SU-DHL-6 (cell line): ENCODE measurements around the gene ACAA2.

Experiments
- H2AFZ ChIP-seq: fragments of 200-600 bp; sonication (generic); 2 replicates; pipeline ENCODE4 v1.6.1; 2014; ENCODE audit warnings: low read depth, mild to moderate bottlenecking, moderate library complexity, mixed read lengths, antibody characterized with exemption, low read length; ENCODE audit not compliant: severe bottlenecking
- H3F3A ChIP-seq: fragments of 200-600 bp; shearing (Covaris generic); 2 replicates; pipeline ENCODE4 v1.6.0; 2016; ENCODE audit warnings: antibody characterized with exemption, mild to moderate bottlenecking; ENCODE audit not compliant: insufficient read depth
- H3K27ac ChIP-seq: fragments of 200-600 bp; sonication (generic); 2 replicates; pipeline ENCODE4 v1.5.1; 2016; ENCODE audit warnings: low read depth, mild to moderate bottlenecking, low read length, moderate library complexity, mixed read lengths
- H3K27me3 ChIP-seq: fragments of 200-600 bp; sonication (generic), shearing (Covaris generic); 2 replicates; pipeline ENCODE4 v1.6.0; 2014; ENCODE audit warnings: mild to moderate bottlenecking, low read length
- H3K36me3 ChIP-seq: fragments of 200-600 bp; sonication (generic); 2 replicates; pipeline ENCODE4 v1.6.1; 2014; ENCODE audit warnings: mild to moderate bottlenecking, low read length, mixed read lengths
- H3K4me2 ChIP-seq: fragments of 300-600, 200-600 bp; shearing (Covaris generic), sonication (generic); 2 replicates; pipeline ENCODE4 v1.6.0; 2014; ENCODE audit warnings: low read length, low read depth, mild to moderate bottlenecking; ENCODE audit not compliant: poor library complexity, severe bottlenecking
- H3K4me3 ChIP-seq: fragments of 200-600 bp; sonication (generic); 2 replicates; pipeline ENCODE4 v1.5.1; 2014; ENCODE audit warnings: antibody characterized with exemption, low read length, mild to moderate bottlenecking, mixed read lengths; ENCODE audit not compliant: insufficient read depth, poor library complexity, severe bottlenecking
- H3K79me2 ChIP-seq: fragments of 200-600 bp; sonication (generic); 2 replicates; pipeline ENCODE4 v1.6.1; 2014; ENCODE audit warnings: mild to moderate bottlenecking, low read length, moderate library complexity; ENCODE audit not compliant: insufficient read depth
- H3K9ac ChIP-seq: fragments of 200-600 bp; sonication (generic); 2 replicates; pipeline ENCODE4 v1.7.0; 2014; ENCODE audit warnings: mild to moderate bottlenecking, low read length
- H3K9me2 ChIP-seq: fragments of 200-600 bp; sonication (generic); replicated peaks from 2 replicates; pipeline ENCODE4 v1.6.1; 2014; ENCODE audit warnings: low read length; ENCODE audit not compliant: insufficient read depth
- H3K9me3 ChIP-seq: fragments of 200-600 bp; sonication (generic); 2 replicates; pipeline ENCODE4 v1.6.1; 2014; ENCODE audit warnings: low read length, mixed read lengths; ENCODE audit not compliant: insufficient read depth
- H4K20me1 ChIP-seq: fragments of 200-600 bp; sonication (generic); 2 replicates; pipeline ENCODE4 v1.6.1; 2014; ENCODE audit warnings: low read depth, mild to moderate bottlenecking, antibody characterized with exemption, low read length, moderate library complexity, mixed read lengths
- EZH2phosphoT487 ChIP-seq: fragments of 200-600 bp; sonication (generic), shearing (Covaris generic); conservative IDR thresholded peaks from 2 replicates; pipeline ENCODE4 v1.6.1; 2018; ENCODE audit warnings: mild to moderate bottlenecking, antibody characterized with exemption, low read length, moderate library complexity, mixed read lengths
- TF ChIP-seq, protein P1 (sequence below): fragments of 200-600 bp; sonication (generic); IDR thresholded peaks from one replicate; pipeline ENCODE4 v1.5.1; 2017; ENCODE audit warnings: antibody characterized with exemption, mild to moderate bottlenecking, low read length, moderate library complexity; ENCODE audit not compliant: insufficient read depth, poor library complexity, severe bottlenecking

The ACAA2 gene

DNA sequence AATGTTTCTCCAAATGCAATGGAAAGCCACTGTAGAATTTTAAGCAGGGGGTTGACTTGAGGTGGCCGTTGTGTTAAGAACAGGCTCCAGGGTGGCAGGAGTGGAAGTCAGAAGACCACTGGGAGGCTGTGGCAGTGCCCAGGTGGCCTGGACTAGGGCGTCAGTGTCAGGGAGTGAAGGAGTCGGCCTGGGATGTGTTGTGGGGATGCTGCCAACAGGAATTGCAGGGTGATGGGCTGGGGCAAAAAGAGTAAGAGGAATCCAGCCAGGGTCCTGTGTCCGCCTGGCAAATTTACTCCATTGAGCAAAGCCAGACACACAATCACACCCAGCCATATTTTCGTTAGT is 55.1 kb downstream of the ACAA2 start:
- H3K9me2 ChIP-seq: no peaks in the 10 kb centered on the region
- H3K4me2 ChIP-seq: no peak overlapping the region
- no peaks in the 10 kb centered on the region for H3K79me2 ChIP-seq
- H4K20me1 ChIP-seq: no peaks in the 10 kb centered on the region
- H2AFZ ChIP-seq: no peak overlapping the region
- H3K27ac ChIP-seq: no peak overlapping the region
- H3K9ac ChIP-seq: no peak overlapping the region
- no peaks in the 10 kb centered on the region for H3F3A ChIP-seq
- H3K4me3 ChIP-seq: no peak overlapping the region
- H3K9me3 ChIP-seq: peaks cover 7% of the 10 kb centered on the region; the same call in 1 of the 2 replicates
- TF ChIP-seq, protein P1, sequence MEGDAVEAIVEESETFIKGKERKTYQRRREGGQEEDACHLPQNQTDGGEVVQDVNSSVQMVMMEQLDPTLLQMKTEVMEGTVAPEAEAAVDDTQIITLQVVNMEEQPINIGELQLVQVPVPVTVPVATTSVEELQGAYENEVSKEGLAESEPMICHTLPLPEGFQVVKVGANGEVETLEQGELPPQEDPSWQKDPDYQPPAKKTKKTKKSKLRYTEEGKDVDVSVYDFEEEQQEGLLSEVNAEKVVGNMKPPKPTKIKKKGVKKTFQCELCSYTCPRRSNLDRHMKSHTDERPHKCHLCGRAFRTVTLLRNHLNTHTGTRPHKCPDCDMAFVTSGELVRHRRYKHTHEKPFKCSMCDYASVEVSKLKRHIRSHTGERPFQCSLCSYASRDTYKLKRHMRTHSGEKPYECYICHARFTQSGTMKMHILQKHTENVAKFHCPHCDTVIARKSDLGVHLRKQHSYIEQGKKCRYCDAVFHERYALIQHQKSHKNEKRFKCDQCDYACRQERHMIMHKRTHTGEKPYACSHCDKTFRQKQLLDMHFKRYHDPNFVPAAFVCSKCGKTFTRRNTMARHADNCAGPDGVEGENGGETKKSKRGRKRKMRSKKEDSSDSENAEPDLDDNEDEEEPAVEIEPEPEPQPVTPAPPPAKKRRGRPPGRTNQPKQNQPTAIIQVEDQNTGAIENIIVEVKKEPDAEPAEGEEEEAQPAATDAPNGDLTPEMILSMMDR: no peak
- no peak for TF ChIP-seq EZH2phosphoT487
- H3K27me3 ChIP-seq: no peaks in the 10 kb centered on the region
- H3K36me3 ChIP-seq: no peaks in the 10 kb centered on the region

DNA sequence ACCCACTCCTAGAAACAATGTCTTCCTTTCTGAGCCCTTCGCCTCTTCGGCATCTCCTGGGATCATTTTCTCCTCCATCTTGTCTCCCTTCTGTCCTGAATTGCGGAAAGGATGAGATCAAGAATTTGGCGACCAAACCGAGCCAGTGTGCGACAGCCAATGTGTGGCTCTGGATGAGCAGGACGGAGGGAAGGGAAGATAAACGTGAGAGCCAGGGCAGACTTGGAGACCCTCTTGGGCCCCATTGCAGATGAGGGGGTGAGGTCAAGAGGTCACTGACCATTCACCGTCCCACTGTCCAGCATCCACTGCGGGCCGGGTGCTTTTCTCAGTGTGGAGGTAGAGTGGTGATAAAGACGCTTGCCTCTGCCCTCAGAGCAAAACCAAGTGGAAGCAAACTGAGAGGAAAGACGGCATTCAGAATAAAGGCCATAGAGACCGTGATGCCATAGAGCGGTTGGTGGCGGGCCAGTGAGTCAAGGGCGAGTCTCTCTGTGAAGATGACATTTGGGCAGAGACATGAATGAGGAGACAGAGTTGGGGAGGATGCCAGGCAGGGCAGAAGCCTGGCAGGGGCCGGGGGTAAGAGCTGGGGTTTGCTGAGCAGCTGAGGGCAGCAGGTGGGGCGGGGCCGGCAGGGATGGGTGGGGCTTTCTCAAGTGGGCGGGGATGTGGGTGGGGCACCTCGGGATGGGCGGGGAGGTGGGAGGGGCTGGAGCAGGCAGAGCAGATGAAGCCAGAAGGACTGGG is 55.6 kb downstream of the ACAA2 start:
- Histone ChIP-seq H3K36me3 (no peaks in the 10 kb centered on the region), H4K20me1 (no peaks in the 10 kb centered on the region), H3K9me3 (peaks cover 7% of the 10 kb centered on the region; the same call in 1 of the 2 replicates), H3F3A (no peaks in the 10 kb centered on the region), H3K4me2 (no peak overlapping the region), H3K4me3 (no peak overlapping the region), H3K9ac (no peak overlapping the region), H2AFZ (no peak overlapping the region), H3K9me2 (no peaks in the 10 kb centered on the region), H3K79me2 (no peaks in the 10 kb centered on the region), H3K27me3 (no peaks in the 10 kb centered on the region), H3K27ac (no peak overlapping the region)
- TF ChIP-seq, protein P1: no peak
- no peak for TF ChIP-seq EZH2phosphoT487

DNA sequence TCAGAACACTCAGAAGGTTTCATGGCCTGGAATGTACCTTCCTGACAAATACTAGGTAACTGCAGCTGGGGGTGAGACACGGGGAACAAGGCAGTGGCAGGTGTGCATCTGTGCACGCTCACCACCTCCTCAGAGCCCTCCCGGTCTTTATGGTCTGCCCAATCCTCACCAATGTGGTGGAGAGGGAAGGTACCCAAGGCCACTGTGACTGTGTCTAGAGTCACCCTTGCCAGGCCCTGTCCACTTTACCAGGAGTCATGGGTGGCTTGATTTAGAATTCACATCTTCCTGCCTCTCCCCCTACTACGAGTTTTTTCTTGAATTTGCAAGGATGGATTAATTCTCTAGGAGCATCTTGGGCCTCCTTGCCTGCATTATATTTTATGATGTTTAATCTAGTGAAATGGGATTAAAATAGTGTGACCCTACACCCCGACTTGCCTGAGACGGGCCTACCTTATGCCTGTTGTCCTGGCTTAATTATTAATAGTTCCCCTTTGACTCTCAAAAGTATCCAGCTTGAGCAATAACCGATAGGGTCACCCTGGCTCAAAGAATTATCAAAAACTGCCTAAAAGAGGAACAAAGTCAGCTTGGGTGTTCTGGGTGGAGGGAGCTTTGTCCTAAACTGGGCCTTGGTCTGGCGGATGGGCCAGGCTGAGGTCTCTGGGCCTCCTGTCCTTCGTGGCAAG is 56.5 kb downstream of the ACAA2 start:
- Histone ChIP-seq H3K9me3 (peaks cover 7% of the 10 kb centered on the region; the same call in 1 of the 2 replicates), H3K4me2 (no peak overlapping the region)
- TF ChIP-seq, protein P1: no peak
- no peak for TF ChIP-seq EZH2phosphoT487

More for the DNA sequence above, 56.5 kb downstream of the ACAA2 start:
- no peak overlapping the region for H3K4me3 ChIP-seq
- no peaks in the 10 kb centered on the region for H3K79me2 ChIP-seq
- no peak overlapping the region for H3K27ac ChIP-seq
- H4K20me1 ChIP-seq: no peaks in the 10 kb centered on the region
- no peaks in the 10 kb centered on the region for H3K9me2 ChIP-seq
- no peak overlapping the region for H2AFZ ChIP-seq
- H3K27me3 ChIP-seq: no peaks in the 10 kb centered on the region
- no peaks in the 10 kb centered on the region for H3K36me3 ChIP-seq
- no peak overlapping the region for H3K9ac ChIP-seq
- H3F3A ChIP-seq: no peaks in the 10 kb centered on the region
